Measurements from ENCODE around the gene EXD3.

The EXD3 gene

DNA sequence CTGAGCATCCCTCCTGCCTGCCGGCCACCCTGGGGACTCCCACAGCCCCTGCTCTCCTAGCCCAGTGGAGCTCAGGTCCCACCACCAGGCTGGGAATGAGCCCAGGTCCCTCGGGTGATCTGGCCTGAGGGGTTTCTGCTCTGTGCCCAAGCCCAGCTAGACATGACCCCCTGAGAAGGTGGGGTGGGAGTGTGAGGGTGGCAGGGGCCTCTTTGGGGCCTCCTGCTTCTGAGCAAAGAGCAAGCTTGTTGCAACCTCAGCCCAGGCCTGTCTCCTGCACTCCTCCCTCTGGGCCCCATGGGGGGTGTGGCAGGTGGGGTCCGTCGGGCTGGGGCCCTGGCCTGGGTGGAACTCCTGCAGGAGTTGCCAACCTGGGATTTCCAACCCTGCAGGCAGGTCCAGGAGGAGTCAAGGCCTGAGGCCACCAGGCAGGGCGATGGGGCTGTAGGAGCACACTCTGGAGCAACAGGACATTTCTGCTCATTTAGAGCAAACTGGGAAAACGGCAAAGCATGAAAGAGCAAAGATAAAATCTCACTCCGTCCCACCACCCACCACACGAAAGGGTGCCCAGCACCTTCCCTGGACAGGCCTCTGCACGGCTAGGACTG is 109.5 kb downstream of the EXD3 start:
- DNase-seq = no peak

GRCh38 chr9:137312852-137313325 is 110.1 kb downstream of the EXD3 start:
- no peak for DNase-seq

GRCh38 chr9:137311986-137312851 is 110.7 kb downstream of the EXD3 start:
- no peak for DNase-seq

- no peak for DNase-seq
Observed at GRCh38 chr9:137311171-137311985, 111.6 kb downstream of the EXD3 start.

DNA sequence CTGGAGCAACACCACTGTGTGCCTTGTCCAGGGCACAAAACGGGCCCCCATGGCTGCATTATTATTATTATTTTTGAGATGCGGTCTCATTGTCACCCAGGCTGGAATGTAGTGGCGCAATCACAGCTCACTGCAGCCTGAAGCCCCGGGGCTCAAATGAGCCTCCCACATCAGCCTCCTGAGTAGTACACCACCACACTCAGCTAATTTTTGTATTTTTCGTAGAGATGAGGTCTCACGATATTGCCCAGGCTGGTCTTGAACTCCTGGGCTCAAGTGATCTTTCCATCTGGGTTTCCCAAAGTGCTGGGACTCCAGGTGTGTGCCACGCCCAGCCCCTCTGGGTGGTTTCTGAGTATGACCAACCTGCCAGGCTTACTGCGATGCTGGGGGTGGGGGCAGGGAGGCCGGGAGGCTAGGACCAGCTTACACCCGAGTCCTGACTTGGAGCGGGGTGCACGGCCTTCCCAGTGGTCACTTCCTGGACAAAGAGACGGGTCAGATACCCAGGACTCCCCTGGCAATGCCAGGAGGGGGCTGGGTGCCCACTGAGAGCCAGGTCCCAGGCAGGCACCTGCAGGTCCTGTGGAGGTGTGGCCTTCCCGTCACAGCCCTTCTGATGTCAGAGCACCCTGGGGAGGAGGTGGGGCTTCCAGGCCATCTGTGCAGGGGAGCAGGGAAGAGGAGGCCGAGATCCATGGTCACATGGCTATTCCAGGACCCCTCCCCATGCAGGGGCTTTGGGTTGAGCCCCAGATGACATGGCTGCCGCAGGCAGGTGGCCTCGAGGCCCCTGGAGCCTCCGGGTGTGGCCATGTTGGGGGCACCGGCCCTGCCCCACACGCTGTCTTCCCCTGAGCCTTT is 112.5 kb downstream of the EXD3 start:
- DNase-seq = no peak

GRCh38 chr9:137309368-137310188 is 113.4 kb downstream of the EXD3 start:
- no peak for DNase-seq

DNA sequence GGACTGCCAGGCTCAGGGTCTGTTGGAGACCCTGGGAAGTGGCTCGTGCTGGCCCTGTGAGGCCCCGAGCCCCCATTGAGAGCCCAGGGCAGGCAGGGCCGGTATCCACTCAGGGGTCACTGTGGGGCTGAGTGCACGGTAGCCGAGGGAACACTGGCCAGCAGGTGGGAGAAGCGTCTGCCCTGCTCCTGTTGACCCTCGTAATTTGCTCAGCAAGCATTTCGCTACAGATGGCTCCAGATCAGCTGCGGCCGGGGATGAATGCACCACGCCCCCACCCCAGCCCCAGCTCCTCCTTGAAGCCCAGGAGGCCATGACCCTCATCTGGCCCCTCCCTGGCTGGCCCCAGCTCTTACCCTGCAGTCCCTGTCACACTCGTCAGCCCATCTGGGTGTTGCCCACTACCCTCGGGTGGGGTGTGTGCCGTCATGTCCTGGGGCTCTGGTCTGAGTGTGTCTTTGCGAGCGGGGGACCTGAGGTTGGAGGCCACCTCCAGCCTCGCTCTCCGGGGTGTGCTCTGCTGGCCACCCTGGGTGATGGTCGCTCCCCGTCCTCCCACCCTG is 114.8 kb downstream of the EXD3 start:
- DNase-seq = no peak

- DNase-seq = no peak
Observed at GRCh38 chr9:137307255-137308056, 115.5 kb downstream of the EXD3 start.

DNA sequence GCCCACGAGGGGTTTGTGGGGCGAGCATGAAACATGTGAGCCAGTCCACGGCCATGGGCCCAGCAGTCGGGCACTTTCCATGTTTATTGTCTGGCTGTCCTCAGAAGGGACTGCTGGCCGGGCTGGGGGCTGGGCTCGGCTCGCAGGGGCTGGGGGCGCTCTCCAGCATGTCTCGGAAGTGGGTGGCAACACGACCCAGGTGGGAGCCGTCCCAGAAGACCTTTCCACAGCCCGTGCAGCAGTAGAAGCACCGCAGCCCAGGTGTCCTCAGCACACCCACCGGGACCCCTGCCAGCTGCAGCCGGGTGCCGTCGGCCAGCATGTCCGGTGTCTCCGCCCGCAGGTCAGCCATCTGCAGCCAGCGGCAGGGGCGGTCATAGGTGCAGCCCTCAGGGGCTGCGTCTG is 116.1 kb downstream of the EXD3 start:
- DNase-seq = no peak

- no peak for DNase-seq
Observed at GRCh38 chr9:137306066-137306849, 116.7 kb downstream of the EXD3 start.

- DNase-seq = no peak
Observed at GRCh38 chr9:137305798-137306065, 117.2 kb downstream of the EXD3 start.

DNA sequence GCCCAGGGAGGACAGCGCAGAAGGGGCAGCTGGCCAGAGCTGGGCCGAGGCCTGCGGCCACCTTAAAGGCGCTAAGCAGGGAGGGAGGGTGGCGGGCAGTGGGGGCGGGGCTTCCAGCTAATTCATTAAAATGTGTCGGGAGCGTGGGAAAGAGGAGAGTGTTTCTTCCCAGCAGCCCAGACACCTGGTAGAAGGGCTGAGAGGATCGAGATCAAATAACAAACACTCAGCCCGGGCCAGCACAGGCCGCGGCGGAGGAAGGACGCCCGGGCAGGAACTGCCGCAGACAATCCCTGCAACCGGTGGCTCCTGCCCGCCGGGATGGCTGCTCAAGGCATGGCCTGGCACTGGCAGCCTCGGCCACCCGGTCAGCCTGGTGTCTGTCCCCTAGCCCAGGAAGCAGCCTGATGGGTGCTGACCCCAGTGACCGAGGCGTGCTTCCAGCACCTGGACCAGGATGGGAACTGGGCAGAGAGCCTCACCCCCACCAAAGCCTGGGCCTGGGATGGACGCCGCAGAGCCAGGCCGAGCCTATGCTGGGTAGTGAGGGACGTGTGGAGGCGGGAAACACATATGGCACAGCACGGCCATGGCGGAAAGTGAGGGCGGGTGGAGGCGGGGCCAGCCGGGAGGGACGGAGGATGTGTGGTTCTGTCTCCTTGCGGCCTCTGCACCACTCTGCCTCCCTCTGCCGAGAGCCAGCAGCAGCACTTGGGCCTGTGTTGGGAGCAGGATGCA is 117.7 kb downstream of the EXD3 start:
- no peak for DNase-seq

- no peak for DNase-seq
Observed at GRCh38 chr9:137304383-137305059, 118.4 kb downstream of the EXD3 start.

- no peak for DNase-seq
Observed at GRCh38 chr9:137303893-137304382, 119.0 kb downstream of the EXD3 start.

- no peak for DNase-seq
Observed at GRCh38 chr9:137303151-137303892, 119.6 kb downstream of the EXD3 start.

GRCh38 chr9:137302449-137303150 is 120.4 kb downstream of the EXD3 start:
- no peak for DNase-seq

GRCh38 chr9:137302118-137302448 is 120.9 kb downstream of the EXD3 start, which contains the start of gene NRARP:
Gene NRARP (minus strand): TSS chr9:137302271. CDS start chr9:137301928, 343 bp downstream.
- DNase-seq = no peak
